ENCODE data around the gene NCKAP5L. TPM values are rescaled to one million over a fixed set of nuclear protein-coding genes. Genes with fewer than 3 reads are reported as not detected.
A peak's percentile ranks its signal among the peaks of the same experiment; 100 is the strongest.

NCKAP5L gene
- total and polyA plus RNA-seq, 9 of the 15 experiments (the other 6 are each of a cell fraction or from before 2014, with no cell fraction given) = 0.01 to 14.4 (median 3.7) TPM

DNA sequence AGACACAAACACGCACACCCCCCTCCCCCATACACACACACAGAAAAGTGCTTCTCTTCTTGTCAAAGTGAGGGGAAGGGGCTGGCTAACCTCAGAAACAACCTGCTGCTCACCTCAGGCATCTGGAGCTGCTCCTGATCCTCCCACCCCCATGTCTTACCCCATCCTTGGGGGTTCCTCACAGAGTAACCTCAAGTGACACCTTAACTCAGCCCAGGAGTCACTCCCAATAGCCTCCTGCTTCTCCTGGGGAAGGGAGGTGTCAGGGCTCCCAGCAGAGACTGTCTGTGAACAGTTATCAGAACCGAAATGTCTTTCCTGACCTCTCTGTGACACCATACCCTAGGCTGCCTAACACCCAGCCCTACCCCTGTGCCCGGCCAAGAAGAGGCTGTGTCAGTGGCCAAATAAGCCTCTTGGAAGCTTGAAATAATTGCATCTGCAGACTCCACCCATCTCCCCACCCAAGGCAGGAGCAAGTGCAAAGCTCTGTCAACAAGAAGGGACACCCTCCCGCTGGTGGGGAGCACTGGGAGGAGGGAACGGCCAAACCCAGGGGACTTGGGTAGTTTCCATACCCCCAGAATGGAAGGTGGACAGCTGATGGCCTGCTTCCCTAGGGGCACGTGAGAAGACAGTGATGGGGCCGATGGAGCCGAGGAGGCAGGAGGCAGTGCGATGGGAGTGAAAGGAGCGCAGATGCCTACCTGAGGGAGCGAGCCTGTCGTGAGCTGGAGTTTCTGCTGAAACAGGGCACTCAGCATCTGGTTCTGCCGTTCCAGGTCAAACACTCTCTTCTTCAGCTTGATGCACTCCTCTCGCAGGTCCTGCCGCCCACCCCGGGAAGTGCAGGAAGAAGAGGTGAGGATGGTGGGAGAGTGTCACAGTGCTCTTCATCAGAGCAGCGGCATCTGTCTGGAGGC, 26.8 kb downstream of the NCKAP5L start:
- peaks cover 5% of the 10 kb centered on the region; the same call in 1 of the 2 replicates for H4K20me1 ChIP-seq (replicated peaks; ENCODE audit: control insufficient read depth, insufficient read depth, low read length)
- H3K9ac ChIP-seq (ENCODE audit: insufficient read depth in 1 of 2, low read depth in 2 of 2, low read length in 2 of 2) = peak overlapping the region in 1 of 2 experiments; percentile 43; a peak in 2 of 4 replicates
- no peak overlapping the region for H3K27ac ChIP-seq (ENCODE audit: extremely low read depth, low read depth, low read length)
- no peak overlapping the region for H3K4me2 ChIP-seq (ENCODE audit: insufficient read depth, low read length)
- no TSS peak for BruUV-seq (replicated peaks)
- FAIRE-seq = no peak
- in situ Hi-C loops (cut with MboI) (no loop called here), intact Hi-C loops (cut with micrococcal nuclease) (no loop called here)
- peaks cover 40% of the 10 kb centered on the region; the same call in 2 of the 3 replicates for H3K36me3 ChIP-seq (ENCODE audit: control insufficient read depth, insufficient read depth, low read length)
- no peak; the same call in 2 of the 3 replicates for ATAC-seq
- no peak overlapping the region for H3K4me3 ChIP-seq
- TF ChIP-seq ERF (CRISPR knock-in tag; IDR thresholded peaks at IDR 0.05) = no peak
- 0 out of 2 replicates have a peak, but pooled peaks have one; percentile 48 for TF ChIP-seq ZNF263 (CRISPR knock-in tag; IDR thresholded peaks at IDR 0.05; ENCODE audit: borderline replicate concordance)
- WGBS (ENCODE audit: insufficient coverage, low coverage, missing lambda C conversion rate) = 78% methylated on average over 17 of the region's 17 CpGs
- ChIA-PET POLR2A (interaction anchor here (0.6 to 1.9 kb wide), 5 partner anchors 9 to 1598 kb away, joined by 3 to 4 read pairs (median 3); partner anchors contain the start of gene NCKAP5L), CTCF (ENCODE audit: low intra/inter-chr PET ratio) (no interaction called here)
- H3K27me3 ChIP-seq (ENCODE audit: control insufficient read depth in 2 of 2, insufficient read depth in 2 of 2, low read length in 2 of 2) = no peaks in the 10 kb centered on the region
- H3K4me1 ChIP-seq (replicated peaks in 1 of 2; ENCODE audit: control insufficient read depth in 2 of 2, insufficient read depth in 2 of 2, low read length in 2 of 2) = peaks cover 0 to 15% of the 10 kb centered on the region in 2 experiments; a peak in 2 of 5 replicates
- H3K9me3 ChIP-seq (replicated peaks; ENCODE audit: control insufficient read depth, insufficient read depth, low read depth, low read length) = no peaks in the 10 kb centered on the region
- no peaks in the 10 kb centered on the region for H3K9me1 ChIP-seq (ENCODE audit: control insufficient read depth, insufficient read depth, low read length)
- DNase-seq (ENCODE audit: extremely low read depth in 1 of 4, low spot score in 3 of 4) = no peak
- H3K79me2 ChIP-seq (ENCODE audit: control insufficient read depth, insufficient read depth, low read length) = no peaks in the 10 kb centered on the region
- H2AFZ ChIP-seq (ENCODE audit: low read depth, low read length) = no peak overlapping the region

Measured in K562 (cell line).